ENCODE results near the gene RS1. TPM values are rescaled to one million over a fixed set of nuclear protein-coding genes. Genes with fewer than 3 reads are reported as not detected.

Gene RS1
- total and polyA plus RNA-seq, 2 of the 4 experiments (the other 2 are of a cell fraction) = not detected

DNA sequence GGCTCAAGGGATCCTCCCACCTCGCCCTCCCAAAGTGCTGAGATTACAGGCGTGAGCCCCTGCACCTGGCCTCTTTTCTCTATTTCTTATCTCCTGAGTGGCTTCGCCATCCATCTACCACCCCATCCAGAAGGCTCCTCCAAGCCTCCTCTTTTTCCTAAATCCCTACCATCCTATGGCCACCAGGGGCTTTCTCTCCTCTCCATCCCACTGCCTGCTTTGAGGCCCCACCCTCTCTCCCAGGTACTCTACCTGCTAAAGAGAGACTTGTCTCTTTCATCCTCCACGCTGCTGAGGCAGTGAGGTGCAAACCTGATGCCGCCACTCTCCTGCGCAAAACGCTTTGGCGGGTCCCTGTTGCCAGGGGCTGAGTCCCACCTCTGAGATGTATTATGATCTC lies 7.0 kb downstream of the RS1 start:
- WGBS, 2 experiments (ENCODE audit: extremely low coverage in 2 of 2, insufficient read length in 1 of 2) = 50% methylated on average over 3 of the region's 8 CpGs; no CpG with 5 or more reads in 1 of the 2 experiments
- Histone ChIP-seq H3K4me3 (ENCODE audit: insufficient read depth, low read depth, low read length) (no peak overlapping the region), H3K18ac (ENCODE audit: low read depth, low read length) (no peak overlapping the region), H3K9me3 (ENCODE audit: control insufficient read depth, insufficient read depth, low read length) (no peaks in the 10 kb centered on the region), H3K14ac (replicated peaks; ENCODE audit: low read depth, low read length) (no peak overlapping the region), H4K91ac (ENCODE audit: insufficient read depth, low read depth, low read length) (no peak overlapping the region), H2BK20ac (ENCODE audit: low read depth, low read length) (no peak overlapping the region), H2BK15ac (ENCODE audit: low read depth, low read length) (no peak overlapping the region), H3K4me2 (ENCODE audit: low read depth, low read length) (no peak overlapping the region), H2BK5ac (ENCODE audit: low read depth, low read length, poor library complexity, severe bottlenecking) (no peak overlapping the region), H2AFZ (replicated peaks; ENCODE audit: low read length, poor library complexity) (no peak overlapping the region), H3K4me1 (ENCODE audit: control insufficient read depth, insufficient read depth, low read length) (no peaks in the 10 kb centered on the region), H3K79me1 (ENCODE audit: low read depth in 1 of 2, low read length in 2 of 2) (no peaks in the 10 kb centered on the region), H4K8ac (ENCODE audit: low read depth in 2 of 2, low read length in 2 of 2) (no peak overlapping the region), H2AK9ac (replicated peaks; ENCODE audit: low read depth, low read length, poor library complexity) (no peak overlapping the region), H4K20me1 (ENCODE audit: insufficient read depth, low read length) (no peaks in the 10 kb centered on the region), H3K56ac (ENCODE audit: extremely low read depth, insufficient read depth, low read length) (no peak overlapping the region), H3K4ac (ENCODE audit: low read depth, low read length) (no peak overlapping the region), H4K5ac (ENCODE audit: low read depth, low read length) (no peak overlapping the region), H3K27me3 (ENCODE audit: control insufficient read depth, insufficient read depth, low read length) (no peaks in the 10 kb centered on the region), H3K23ac (ENCODE audit: low read depth, low read length) (no peak overlapping the region), H2BK120ac (ENCODE audit: low read depth, low read length) (no peak overlapping the region), H3K36me3 (ENCODE audit: control insufficient read depth, insufficient read depth, low read length) (no peaks in the 10 kb centered on the region), H3K9ac (ENCODE audit: low read depth, low read length) (no peak overlapping the region), H3K9me1 (ENCODE audit: insufficient read depth, low read length) (no peaks in the 10 kb centered on the region), H3K27ac (ENCODE audit: insufficient read depth, low read length) (no peak overlapping the region), H2AK5ac (ENCODE audit: low read depth, low read length) (no peak overlapping the region)
- DNase-seq (no peak), ATAC-seq (ENCODE audit: low read depth) (no peak)
- ChIA-PET POLR2A (ENCODE audit: unreplicated experiment) (no interaction called here), CTCF (no interaction called here)
- intact Hi-C loops (cut with micrococcal nuclease) (no loop called here), dilution Hi-C loops (cut with HindIII; ENCODE audit: low sequenced_read_pairs, unreplicated experiment) (no loop called here), in situ Hi-C loops (cut with MboI; ENCODE audit: low sequenced_read_pairs) (no loop called here)
- BruUV-seq (replicated peaks) = no TSS peak
- no peak for TF ChIP-seq NFE2L2 (IDR thresholded peaks at IDR 0.05; ENCODE audit: low read depth, low read length)
- no peak for TF ChIP-seq MAFK (IDR thresholded peaks at IDR 0.05; ENCODE audit: low read depth, low read length)
- no peak for TF ChIP-seq FOS (IDR thresholded peaks at IDR 0.05; ENCODE audit: low read depth, low read length)
- TF ChIP-seq, protein P1, sequence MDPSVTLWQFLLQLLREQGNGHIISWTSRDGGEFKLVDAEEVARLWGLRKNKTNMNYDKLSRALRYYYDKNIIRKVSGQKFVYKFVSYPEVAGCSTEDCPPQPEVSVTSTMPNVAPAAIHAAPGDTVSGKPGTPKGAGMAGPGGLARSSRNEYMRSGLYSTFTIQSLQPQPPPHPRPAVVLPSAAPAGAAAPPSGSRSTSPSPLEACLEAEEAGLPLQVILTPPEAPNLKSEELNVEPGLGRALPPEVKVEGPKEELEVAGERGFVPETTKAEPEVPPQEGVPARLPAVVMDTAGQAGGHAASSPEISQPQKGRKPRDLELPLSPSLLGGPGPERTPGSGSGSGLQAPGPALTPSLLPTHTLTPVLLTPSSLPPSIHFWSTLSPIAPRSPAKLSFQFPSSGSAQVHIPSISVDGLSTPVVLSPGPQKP (IDR thresholded peaks at IDR 0.05; ENCODE audit: borderline replicate concordance, low read depth, low read length) = no peak
- no peak for TF ChIP-seq SMC3 (IDR thresholded peaks at IDR 0.05; ENCODE audit: low read depth, low read length)
- TF ChIP-seq POLR2A (IDR thresholded peaks at IDR 0.05; ENCODE audit: low read depth, low read length) = no peak
- no peak for TF ChIP-seq MAZ (IDR thresholded peaks at IDR 0.05; ENCODE audit: borderline replicate concordance, low read depth, low read length)
- TF ChIP-seq MXI1 (IDR thresholded peaks at IDR 0.05; ENCODE audit: borderline replicate concordance, low read depth, low read length) = no peak
- TF ChIP-seq RAD21 (IDR thresholded peaks at IDR 0.05; ENCODE audit: low read length) = no peak
- TF ChIP-seq CHD1 (IDR thresholded peaks at IDR 0.05; ENCODE audit: low read depth, low read length) = no peak
- TF ChIP-seq BHLHE40 (IDR thresholded peaks at IDR 0.05; ENCODE audit: low read depth, low read length) = no peak
- TF ChIP-seq CEBPB (IDR thresholded peaks at IDR 0.05; ENCODE audit: low read depth, low read length) = no peak
- TF ChIP-seq RFX5 (IDR thresholded peaks at IDR 0.05; ENCODE audit: low read depth, low read length) = no peak
- no peak for TF ChIP-seq RCOR1 (IDR thresholded peaks at IDR 0.05; ENCODE audit: insufficient replicate concordance, low read length)
- TF ChIP-seq, protein P2, sequence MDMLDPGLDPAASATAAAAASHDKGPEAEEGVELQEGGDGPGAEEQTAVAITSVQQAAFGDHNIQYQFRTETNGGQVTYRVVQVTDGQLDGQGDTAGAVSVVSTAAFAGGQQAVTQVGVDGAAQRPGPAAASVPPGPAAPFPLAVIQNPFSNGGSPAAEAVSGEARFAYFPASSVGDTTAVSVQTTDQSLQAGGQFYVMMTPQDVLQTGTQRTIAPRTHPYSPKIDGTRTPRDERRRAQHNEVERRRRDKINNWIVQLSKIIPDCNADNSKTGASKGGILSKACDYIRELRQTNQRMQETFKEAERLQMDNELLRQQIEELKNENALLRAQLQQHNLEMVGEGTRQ (IDR thresholded peaks at IDR 0.05; ENCODE audit: low read depth, low read length) = no peak
- TF ChIP-seq, protein P3, sequence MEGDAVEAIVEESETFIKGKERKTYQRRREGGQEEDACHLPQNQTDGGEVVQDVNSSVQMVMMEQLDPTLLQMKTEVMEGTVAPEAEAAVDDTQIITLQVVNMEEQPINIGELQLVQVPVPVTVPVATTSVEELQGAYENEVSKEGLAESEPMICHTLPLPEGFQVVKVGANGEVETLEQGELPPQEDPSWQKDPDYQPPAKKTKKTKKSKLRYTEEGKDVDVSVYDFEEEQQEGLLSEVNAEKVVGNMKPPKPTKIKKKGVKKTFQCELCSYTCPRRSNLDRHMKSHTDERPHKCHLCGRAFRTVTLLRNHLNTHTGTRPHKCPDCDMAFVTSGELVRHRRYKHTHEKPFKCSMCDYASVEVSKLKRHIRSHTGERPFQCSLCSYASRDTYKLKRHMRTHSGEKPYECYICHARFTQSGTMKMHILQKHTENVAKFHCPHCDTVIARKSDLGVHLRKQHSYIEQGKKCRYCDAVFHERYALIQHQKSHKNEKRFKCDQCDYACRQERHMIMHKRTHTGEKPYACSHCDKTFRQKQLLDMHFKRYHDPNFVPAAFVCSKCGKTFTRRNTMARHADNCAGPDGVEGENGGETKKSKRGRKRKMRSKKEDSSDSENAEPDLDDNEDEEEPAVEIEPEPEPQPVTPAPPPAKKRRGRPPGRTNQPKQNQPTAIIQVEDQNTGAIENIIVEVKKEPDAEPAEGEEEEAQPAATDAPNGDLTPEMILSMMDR (conservative IDR thresholded peaks at IDR 0.05; ENCODE audit: low read depth, low read length) = no peak

Measured in IMR-90 (cell line).